ENCODE measurements around the gene LRRC14B.

- TF ChIP-seq NFIC (IDR thresholded peaks at IDR 0.05; ENCODE audit: borderline replicate concordance): no peak
- TF ChIP-seq NRF1 (IDR thresholded peaks at IDR 0.05; ENCODE audit: low read depth, low read length): no peak
- no peak for TF ChIP-seq CTCF (IDR thresholded peaks at IDR 0.05)
- TF ChIP-seq TEAD4 (IDR thresholded peaks at IDR 0.05; ENCODE audit: borderline replicate concordance, insufficient read depth): no peak
- TF ChIP-seq EP300 (IDR thresholded peaks at IDR 0.05; ENCODE audit: borderline replicate concordance in 1 of 2, low read depth in 1 of 2, low read length in 1 of 2): no peak
Measured at GRCh38 chr5:187617-188451, 3.5 kb upstream of the LRRC14B start.
